HuH-7 (cell line): ENCODE measurements around the gene FAM90A1.
"Not testable (repeated sequence)": the region's sequence is repeated elsewhere in the genome, so short reads cannot be mapped to it uniquely, and the experiment has no call there.

Experiments
- DNase-seq: peaks from one replicate; pipeline ENCODE4 v3.0.0; 2011; ENCODE audit warnings: low spot score

Gene FAM90A1, protein sequence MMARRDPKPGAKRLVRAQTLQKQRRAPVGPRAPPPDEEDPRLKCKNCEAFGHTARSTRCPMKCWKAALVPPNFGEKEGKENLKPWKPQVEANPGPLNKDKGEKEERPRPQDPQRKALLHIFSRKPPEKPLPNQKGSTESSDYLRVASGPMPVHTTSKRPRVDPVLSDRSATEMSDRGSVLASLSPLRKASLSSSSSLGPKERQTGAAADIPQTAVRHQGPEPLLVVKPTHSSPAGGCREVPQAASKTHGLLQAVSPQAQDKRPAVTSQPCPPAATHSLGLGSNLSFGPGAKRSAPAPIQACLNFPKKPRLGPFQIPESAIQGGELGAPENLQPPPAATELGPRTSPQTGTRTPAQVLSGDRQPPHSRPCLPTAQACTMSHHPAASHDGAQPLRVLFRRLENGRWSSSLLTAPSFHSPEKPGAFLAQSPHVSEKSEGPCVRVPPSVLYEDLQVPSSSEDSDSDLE

DNA sequence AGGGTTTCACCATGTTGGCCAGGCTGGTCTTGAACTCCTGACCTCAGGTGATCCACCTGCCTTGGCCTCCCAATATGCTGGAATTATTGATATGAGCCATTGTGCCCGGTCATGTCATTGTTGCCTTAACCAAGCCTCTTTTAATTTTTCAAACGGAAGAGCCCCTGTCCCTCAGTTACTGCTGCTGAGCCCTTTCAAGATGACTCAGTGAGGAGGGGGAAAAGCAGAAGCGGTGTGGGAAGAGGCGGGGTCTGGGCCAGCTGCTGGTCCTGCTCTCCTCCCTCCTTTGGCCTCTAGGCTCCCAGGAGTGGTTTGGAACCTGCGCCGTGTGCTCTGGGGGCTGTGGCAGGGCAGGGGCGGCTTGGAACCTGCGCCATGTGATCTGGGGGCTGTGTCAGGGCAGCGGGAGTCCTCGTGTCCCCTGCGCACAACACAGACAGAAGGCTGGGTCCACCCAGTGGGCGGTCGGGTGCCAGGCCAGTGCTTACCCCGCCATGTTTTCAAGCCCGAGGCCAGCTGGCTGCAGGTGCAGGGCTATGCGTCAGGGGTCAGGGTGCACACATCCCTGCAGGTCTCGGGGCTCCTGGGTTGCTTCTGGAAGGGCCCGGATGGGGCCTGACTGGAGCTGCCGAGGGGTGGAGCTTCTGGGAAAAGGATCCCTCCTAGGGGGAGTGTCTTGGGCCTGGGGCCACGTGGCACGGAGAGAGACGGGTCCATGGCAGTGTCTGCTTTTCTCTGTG, at the start of gene FAM90A1:
Gene FAM90A1, minus strand, starts transcription at position 627 of the 740 bp plus-strand sequence. CDS start 2,786 bp downstream, outside the sequence.
- DNase-seq = not testable (repeated sequence)

DNA sequence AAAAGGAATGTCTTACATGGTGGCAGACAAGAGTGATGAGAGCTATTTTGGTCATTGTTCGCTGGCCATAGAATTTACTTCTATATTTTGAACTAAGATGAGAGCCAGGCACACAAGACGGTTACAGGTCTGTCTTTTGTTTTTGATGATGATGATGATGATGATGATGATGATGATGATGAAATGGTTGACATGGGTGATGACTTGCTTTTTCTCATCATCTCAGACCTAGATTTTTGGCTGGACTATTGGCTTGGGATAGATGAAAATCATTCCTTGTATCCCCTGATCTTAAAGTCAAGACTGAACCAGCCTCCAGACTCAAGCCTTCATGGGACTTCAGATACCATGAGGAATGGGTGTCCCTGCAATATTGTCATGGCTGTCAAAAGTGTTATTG, 49.0 kb upstream of the FAM90A1 start:
- not testable (repeated sequence) for DNase-seq

DNA sequence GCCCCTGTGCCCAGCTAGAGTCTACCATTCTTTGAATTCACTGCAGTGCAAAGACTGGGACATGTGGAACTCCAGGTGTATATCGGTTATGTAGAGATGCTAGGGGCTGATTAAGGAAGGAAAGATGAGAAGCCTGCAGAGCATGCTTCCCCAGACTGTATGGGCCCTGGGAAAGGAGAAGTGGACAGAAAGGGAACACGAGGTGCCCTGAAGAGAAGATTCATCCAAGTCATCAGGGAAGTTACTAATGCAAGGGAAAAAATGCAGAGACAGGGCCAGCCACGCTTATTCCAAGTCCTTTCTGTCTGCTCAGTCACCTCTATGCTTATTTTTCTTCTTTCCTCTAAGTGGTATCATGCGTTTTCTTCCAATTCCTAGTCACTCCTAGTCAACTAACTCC, 39.3 kb upstream of the FAM90A1 start:
- not testable (repeated sequence) for DNase-seq

DNA sequence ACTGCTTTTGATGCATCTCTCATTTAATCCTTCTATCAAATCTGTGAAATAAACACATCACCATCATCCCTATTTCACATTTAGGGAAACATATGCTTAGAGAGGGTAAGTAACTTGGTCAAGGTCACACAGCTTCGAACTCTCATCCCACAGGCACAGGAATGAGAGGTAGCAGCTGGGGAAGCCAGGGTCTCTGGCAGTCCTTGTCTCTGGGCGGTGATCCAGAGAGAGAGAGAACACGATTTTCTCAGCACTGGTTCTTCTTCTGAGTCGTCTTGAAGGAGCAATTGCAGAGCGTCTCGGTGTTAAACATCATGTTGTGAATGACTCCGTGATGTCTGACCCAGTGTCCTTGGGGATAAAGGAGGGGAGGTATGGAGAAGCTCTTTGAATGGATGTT, 36.8 kb upstream of the FAM90A1 start:
- DNase-seq = not testable (repeated sequence)

DNA sequence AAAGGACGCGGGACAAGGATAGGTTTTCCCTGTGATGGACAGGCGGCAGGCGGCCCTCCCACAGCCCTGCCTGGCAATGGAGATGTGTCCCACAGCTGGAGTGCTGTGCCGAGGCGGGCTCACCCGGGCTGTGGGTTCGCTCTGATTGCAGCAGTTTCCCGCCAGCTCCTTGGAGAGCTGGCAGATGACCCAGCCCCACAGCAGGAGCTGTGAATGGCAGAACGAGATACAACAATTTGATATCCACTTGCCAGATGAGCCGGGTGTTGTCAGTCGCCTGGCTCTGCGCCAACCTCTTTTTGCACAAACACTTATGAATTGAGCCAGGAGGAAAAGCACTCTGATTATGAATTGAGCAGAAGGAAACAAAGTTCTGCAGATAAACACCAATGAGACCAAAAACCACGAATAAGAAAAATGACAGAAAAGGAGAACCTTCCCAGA, 33.7 kb upstream of the FAM90A1 start:
- not testable (repeated sequence) for DNase-seq

DNA sequence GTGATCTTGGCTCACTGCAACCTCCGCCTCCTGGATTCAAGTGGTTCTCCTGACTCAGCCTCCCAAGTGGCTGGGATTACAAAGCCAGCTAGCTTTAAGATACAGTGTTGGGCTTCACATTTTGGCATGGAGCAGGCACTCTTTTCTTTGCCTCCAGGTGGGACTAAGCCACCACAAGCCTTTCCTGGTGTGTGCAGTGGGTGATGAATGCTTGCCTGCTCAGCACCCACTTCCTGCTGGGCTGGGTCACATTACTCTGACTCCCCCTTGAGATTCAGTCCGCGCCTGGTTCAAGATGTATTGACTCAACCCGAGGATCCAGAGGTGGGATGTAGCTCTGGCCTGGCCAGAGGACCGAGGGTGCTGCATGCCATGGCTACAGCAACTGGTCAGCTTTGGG, 28.9 kb upstream of the FAM90A1 start:
- DNase-seq = not testable (repeated sequence)

DNA sequence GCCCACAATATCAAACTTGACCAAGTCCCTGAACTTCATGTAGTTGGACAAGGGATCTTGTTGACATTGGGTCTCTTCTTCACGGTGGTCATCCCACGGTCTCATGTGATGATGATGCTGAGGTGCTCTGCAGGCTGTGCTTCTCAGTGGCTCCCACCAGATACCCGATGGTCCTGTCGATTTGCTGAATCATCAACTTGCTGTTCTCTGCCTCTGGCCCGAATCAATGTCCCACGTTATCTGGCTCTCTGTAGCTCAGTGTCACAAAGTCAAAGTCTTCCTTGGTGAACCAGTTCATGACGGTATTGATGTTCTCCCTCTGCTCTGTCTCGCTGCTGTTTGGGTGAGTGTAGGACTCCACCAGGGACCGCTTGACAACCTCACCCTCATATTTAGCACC, 27.3 kb upstream of the FAM90A1 start:
- DNase-seq = not testable (repeated sequence)

DNA sequence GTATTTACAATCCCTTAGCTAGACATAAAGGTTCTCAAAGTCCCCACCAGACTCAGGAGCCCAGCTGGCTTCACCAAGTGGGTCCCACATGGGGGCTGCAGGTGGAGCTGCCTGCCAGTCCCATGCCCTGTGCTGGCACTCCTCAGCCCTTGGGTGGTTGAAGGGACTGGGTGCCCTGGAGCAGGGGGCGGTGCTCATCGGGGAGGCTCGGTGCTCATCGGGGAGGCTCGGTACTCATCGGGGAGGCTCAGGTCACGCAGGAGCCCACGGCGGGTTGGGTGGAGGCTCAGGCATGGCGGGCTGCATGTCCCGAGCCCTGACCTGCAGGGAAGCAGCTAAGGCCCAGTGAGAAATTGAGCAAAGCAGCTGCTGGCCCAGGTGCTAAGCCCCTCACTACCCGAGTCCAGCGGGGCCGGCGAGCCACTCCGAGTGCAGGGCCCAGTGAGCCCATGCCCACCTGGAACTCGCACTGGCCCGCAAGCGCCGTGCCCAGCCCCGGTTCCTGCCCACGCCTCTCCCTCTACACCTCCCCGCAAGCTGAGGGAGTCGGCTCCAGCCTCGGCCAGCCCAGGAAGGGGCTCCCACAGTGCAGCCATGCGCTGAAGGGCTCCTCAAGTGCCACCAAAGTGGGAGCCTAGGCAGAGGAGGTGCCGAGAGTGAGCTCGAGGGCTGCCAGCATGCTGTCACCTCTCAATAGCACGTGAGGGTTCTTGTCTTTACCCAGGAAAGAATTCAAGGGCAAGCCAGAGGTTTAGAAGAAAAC, 24.8 kb upstream of the FAM90A1 start:
- DNase-seq = not testable (repeated sequence)

DNA sequence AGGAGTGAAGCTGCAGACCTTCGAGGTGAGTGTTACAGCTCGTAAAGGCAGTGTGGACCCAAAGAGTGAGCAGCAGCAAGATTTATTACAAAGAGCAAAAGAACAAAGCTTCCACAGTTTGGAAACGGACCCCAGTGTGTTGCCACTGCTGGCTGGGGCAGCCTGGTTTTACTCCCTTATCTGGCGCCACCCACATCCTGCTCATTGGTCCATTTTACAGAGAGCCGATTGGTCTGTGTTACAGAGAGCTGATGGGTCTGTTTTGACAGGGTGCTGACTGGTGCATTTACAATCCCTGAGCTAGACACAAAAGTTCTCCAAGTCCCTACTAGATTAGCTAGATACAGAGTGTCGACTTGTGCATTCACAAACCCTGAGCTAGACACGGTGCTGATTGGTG, 24.2 kb upstream of the FAM90A1 start:
- not testable (repeated sequence) for DNase-seq

DNA sequence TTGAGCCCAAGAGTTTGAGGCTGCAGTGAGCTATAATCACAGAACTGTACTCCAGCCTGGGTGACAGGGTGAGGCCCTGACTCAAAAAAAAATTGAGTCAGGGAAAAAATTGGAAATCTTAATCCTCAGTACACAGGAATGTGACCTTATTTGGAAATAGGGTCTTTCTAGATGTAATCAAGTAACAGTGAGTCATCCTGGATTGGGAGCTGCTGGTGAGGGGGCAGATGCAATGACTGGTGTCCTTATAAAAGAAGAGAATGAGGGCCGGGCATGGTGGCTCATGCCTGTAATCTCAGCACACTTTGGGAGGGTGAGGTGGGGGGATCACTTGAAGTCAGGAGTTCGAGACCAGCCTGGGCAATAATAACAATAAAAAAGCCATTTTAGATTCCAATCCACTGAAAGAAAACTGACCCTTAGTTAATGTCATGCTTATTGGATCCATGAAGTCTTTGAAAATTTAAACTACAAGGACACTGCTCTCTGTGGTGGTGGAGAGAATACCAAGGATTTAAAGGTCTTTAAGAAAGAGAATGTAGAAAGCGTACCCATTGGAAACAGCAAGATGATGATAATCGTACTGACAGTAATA, 19.6 kb upstream of the FAM90A1 start:
- not testable (repeated sequence) for DNase-seq

DNA sequence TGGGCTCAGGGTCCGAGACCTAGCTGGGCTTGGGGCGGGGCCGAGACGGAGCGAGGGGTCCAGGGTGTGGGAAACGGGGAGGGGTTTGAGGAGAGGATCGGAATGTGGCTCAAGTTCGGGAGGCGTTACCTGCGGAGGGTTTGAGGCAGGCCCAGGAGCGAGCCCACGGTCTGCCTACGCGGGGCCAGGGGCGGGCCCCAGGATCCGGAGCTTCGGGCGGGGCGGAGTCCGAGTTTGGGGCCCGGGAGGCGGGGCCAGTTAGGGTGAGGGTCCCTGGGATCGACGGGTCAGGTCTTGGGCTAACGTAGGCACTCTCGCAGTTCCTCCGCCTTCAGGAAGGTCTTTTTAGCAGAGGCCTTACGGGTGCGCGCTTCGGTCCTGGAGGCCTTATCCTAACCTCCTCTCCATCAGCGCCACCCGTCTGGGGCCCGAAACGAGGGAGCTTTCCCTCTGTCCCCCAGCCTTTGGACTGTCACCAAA, 16.3 kb upstream of the FAM90A1 start:
- not testable (repeated sequence) for DNase-seq

DNA sequence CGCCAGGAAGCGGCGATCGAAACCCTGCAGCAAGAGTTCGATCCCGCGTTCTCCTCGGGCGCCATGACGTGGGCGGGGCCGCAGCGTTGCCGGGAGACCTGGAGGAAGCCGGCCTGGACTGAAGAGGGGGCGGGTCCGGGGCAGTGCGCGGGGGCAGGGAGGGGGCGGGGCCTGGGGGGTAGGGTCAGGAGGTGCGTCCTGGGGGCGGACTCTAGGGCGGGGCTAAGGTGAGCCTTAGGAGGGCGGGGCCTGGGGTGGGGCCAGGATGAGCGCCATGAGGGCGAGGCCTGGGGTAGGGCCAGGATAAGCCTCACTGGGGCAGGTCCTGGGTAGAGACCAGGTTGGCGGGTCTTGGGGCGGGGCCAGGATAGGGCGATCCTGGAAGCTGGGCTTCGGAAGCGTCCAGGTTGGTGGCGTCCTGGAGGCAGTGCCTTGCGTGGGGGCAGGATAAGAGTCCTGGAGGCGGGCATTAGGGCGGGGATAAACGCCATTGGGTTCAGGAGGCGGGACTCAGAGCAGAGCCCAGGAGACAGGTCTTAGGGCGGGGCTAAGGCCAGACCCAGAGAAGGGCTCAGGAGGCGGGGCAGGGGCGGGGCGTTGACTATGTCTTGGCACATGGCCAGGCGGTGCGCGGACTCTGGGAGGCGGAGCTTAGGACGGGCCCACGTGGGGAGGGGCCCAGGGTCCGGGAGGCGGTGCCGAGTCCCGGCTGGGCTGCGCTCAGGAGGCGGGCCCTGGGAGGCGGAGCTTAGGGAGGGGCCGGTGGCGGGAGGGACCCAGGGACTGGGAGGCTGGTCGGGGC, 15.7 kb upstream of the FAM90A1 start:
- DNase-seq = peak; percentile 80

DNA sequence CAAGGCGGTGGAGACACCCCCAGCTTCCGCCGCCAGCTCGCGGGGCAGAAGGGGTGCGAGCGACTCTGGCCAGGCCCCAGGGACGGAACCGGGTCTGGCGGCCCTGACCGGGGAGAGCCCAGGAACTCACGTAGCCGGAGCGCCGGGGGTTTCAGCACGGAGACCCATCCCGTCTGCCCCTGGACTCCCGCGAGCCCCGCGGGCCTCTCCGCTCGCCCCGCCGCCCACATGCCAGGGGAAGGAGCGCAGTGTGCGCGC, 15.1 kb upstream of the FAM90A1 start:
- not testable (repeated sequence) for DNase-seq

DNA sequence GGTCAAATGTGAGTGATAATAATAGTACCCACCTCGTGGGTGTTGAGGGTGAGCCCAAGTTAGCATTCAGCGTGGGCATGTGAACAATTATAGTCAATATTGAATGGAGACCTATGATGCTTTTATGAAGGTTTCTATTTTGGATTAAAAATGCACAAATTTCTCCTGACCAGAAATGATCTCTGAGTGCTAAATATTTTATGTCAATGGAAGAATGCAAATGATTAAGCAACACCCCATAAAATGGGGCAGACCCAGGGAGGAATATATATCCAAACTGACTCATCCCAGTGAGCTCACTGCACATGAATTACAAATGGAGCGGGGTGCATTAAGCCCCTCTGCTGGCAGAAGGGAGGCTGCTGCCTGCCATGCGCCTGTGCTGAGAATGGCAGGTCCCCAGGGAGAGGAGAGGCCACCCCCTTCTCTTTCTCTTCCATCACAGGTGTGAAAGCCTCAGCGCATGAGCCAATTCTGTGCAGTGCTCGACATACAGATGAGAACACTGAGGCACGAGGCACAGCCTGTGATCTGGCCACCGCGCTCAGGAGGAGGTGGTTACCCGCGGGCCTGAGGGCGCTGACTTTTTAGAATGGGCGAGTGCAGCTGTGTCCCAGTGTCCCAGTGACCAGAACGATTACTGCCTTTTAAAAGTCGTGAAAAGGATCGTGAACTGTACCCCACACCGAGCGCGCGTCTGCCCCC, 14.7 kb upstream of the FAM90A1 start:
- not testable (repeated sequence) for DNase-seq

DNA sequence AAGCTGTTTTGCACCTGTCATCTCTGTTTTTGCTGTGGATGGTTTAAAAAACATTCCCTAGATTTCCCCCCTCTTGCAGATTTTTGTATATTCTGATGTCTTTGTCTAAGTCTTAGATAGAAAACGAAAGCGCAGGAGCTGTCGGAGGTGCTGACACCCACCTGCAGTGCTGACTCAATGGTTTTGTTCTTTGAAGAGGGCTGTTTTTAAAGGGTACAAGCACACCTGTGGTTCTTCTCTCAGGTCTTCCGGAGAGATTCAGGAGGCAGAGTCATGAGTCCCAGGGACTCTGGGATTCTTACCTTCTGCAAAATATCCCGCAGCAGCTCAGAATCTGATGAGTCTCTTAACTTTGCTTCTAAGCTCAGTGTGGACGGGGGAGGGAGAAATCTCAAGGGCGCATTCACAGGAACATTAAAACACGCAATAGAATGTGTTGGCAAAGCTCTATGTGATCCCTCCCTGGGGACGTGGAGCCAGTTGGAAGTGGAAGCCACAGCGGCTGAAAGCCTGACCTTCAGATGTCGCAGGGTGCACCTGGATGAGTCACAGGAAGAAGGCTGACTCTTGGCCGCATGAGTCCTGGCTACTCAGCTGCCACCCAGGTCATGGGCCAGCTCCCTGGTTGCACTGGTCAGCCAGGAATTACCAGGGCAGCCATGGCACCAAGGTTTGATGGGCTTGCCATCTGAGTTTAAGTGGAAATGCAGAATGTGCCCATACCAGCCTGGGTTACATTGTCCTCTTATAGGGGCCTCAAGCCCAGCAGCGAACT, 13.1 kb upstream of the FAM90A1 start:
- not testable (repeated sequence) for DNase-seq

DNA sequence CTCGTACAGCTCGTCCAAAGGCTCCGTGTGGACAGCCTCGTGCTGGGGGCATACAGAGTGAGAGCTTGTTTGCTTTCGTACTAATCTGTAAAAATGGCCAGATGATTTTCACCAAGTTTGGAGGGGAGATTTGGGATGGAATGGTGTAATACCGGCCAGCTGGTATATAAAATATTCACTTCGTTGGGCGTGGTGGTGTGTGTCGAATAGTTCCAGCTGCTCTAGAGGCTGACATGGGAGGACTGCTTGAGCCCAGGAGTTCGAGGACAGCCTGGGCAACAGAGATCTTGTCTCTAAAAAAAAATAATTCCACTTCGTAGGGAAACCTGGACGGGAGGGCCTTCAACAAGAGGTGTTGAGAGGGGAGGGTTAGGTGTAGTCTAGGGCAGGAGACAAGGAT, 9.6 kb upstream of the FAM90A1 start:
- DNase-seq = not testable (repeated sequence)

DNA sequence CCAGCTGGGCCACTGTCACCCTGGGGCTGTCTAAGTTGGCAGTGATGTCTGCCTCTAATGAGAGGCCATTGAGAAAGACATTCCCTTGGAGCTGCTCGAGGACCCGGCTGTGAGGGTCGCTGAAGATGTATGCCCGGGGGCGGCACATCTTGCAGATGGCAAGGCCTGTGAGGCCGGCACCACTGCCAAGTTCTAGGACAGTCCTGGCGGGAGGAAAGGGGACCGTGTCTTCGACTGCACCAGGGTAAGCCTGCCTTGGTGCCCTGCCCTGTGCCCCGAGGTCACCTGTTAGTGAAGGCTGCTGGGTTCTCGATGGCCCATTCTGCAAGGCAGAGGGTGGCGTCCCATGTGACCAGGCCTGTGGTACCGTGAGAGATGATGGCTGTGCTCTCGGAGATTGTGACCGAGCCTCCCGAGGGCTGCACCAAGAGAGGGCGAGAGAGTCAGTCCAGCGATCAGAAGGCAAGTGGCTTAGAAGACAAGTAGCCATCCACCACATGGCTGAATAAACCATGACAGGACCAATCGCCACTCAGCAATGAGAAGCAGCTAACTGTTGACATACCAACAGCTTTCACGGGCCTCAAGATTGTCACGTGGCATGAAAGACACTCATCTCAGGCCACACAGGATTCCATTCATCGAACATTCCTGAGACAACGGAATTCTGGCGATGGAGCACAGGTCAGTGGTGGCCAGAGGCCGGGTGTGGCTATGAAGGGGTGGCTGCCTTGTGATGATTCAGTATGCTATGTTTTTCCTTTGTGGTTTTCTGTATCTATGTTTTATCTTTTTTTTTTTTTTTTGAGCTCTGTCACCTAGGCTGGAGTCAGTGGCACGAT, 8.1 kb upstream of the FAM90A1 start:
- DNase-seq = not testable (repeated sequence)

DNA sequence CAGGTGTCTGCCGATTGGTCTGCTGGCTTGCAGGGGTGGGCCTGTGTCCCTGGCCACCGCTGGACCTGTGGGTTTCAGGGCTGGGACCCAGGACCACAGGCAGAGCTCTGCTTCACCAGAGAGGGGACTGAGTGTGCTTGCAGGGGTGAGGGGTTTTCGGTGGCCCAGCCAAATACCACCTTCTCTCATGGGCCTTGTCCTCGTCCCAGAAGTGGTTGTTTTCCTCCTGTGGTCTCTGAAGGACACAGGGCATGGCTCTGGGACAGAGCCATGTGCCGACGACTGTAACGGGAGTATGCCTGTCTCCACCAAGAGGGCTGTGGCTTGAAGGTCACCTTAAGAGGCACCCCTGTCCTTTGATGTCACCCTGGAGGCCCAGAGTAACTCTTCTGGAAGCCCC, 7.3 kb upstream of the FAM90A1 start:
- DNase-seq = not testable (repeated sequence)
